ENCODE data around the gene REEP1. TPM values are rescaled to one million over a fixed set of nuclear protein-coding genes. Genes with fewer than 3 reads are reported as not detected.
A peak's percentile ranks its signal among the peaks of the same experiment; 100 is the strongest.

Gene REEP1
- total and polyA plus RNA-seq, 2 of the 13 experiments (the other 11 are each of a cell fraction or from before 2014, with no cell fraction given) = 0.27 TPM; not detected in 1

DNA sequence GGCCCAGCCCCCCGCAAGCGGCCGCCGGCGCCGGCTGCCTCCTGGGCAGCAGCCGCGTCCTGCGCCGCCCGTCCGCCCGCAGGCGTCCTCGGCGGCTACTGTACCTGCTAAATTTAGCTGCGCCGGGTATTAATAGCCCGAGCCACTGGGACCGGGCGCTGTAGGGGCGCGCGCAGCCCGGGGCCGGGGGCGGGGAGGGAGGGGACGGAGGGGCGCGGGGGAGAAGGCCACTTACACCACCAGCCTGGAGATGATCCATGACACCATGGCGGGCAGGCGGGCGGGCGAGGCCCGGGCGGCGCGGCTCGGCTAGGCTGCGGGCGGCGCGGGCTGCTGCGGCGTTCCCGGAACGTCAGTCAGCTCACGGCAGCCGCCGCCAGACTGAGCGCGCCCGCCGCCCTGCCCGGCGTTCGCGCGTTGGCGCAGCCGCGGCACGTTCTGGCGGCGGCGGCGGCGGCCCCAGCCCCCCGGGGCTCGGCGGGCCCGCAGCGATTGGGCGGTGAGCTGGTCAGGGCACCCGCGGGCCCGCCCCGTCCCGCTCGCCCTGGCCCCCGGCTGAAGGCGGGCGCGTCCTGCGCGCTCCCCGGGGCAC lies at the start of gene REEP1 (continued):
- TF ChIP-seq, protein P1, sequence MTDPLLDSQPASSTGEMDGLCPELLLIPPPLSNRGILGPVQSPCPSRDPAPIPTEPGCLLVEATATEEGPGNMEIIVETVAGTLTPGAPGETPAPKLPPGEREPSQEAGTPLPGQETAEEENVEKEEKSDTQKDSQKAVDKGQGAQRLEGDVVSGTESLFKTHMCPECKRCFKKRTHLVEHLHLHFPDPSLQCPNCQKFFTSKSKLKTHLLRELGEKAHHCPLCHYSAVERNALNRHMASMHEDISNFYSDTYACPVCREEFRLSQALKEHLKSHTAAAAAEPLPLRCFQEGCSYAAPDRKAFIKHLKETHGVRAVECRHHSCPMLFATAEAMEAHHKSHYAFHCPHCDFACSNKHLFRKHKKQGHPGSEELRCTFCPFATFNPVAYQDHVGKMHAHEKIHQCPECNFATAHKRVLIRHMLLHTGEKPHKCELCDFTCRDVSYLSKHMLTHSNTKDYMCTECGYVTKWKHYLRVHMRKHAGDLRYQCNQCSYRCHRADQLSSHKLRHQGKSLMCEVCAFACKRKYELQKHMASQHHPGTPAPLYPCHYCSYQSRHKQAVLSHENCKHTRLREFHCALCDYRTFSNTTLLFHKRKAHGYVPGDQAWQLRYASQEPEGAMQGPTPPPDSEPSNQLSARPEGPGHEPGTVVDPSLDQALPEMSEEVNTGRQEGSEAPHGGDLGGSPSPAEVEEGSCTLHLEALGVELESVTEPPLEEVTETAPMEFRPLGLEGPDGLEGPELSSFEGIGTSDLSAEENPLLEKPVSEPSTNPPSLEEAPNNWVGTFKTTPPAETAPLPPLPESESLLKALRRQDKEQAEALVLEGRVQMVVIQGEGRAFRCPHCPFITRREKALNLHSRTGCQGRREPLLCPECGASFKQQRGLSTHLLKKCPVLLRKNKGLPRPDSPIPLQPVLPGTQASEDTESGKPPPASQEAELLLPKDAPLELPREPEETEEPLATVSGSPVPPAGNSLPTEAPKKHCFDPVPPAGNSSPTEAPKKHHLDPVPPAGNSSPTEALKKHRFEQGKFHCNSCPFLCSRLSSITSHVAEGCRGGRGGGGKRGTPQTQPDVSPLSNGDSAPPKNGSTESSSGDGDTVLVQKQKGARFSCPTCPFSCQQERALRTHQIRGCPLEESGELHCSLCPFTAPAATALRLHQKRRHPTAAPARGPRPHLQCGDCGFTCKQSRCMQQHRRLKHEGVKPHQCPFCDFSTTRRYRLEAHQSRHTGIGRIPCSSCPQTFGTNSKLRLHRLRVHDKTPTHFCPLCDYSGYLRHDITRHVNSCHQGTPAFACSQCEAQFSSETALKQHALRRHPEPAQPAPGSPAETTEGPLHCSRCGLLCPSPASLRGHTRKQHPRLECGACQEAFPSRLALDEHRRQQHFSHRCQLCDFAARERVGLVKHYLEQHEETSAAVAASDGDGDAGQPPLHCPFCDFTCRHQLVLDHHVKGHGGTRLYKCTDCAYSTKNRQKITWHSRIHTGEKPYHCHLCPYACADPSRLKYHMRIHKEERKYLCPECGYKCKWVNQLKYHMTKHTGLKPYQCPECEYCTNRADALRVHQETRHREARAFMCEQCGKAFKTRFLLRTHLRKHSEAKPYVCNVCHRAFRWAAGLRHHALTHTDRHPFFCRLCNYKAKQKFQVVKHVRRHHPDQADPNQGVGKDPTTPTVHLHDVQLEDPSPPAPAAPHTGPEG (CRISPR knock-in tag; IDR thresholded peaks at IDR 0.05) = peak; percentile 88
- TF ChIP-seq, protein P2, sequence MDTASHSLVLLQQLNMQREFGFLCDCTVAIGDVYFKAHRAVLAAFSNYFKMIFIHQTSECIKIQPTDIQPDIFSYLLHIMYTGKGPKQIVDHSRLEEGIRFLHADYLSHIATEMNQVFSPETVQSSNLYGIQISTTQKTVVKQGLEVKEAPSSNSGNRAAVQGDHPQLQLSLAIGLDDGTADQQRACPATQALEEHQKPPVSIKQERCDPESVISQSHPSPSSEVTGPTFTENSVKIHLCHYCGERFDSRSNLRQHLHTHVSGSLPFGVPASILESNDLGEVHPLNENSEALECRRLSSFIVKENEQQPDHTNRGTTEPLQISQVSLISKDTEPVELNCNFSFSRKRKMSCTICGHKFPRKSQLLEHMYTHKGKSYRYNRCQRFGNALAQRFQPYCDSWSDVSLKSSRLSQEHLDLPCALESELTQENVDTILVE (CRISPR knock-in tag; IDR thresholded peaks at IDR 0.05) = no peak
- TF ChIP-seq, protein P3, sequence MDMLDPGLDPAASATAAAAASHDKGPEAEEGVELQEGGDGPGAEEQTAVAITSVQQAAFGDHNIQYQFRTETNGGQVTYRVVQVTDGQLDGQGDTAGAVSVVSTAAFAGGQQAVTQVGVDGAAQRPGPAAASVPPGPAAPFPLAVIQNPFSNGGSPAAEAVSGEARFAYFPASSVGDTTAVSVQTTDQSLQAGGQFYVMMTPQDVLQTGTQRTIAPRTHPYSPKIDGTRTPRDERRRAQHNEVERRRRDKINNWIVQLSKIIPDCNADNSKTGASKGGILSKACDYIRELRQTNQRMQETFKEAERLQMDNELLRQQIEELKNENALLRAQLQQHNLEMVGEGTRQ (IDR thresholded peaks at IDR 0.05; ENCODE audit: low read depth, low read length) = no peak
- TF ChIP-seq, protein P3 (CRISPR knock-in tag; IDR thresholded peaks at IDR 0.05; ENCODE audit: borderline replicate concordance) = no peak
